ENCODE results near the gene PIGU. TPM values are rescaled to one million over a fixed set of nuclear protein-coding genes. Genes with fewer than 3 reads are reported as not detected.

Gene PIGU
- polyA plus RNA-seq, 1 of the 3 experiments (the other 2 are of a cell fraction): 40.3 TPM

- H3F3A ChIP-seq (replicated peaks; ENCODE audit: insufficient read depth): peaks cover 13% of the 10 kb centered on the region
- no peaks in the 10 kb centered on the region for H3K4me1 ChIP-seq (ENCODE audit: control insufficient read depth in 1 of 2, insufficient read depth in 2 of 2, low read depth in 1 of 2, low read length in 1 of 2)
- POLR2A ChIA-PET: no interaction called here
- H3K36me3 ChIP-seq (replicated peaks in 1 of 2; ENCODE audit: control insufficient read depth in 1 of 2, insufficient read depth in 2 of 2, low read length in 1 of 2): peaks cover 6 to 17% of the 10 kb centered on the region in 2 experiments
- no peak overlapping the region for H3K4me2 ChIP-seq
- no peak for TF ChIP-seq FOSL2 (IDR thresholded peaks at IDR 0.05; ENCODE audit: borderline replicate concordance, low read depth)
- H3K9me3 ChIP-seq: no peaks in the 10 kb centered on the region
- CTCF ChIA-PET: no interaction called here
- no peaks in the 10 kb centered on the region for H3K9me2 ChIP-seq
- H3K4me3 ChIP-seq (ENCODE audit: low read depth in 2 of 2, low read length in 1 of 2): no peak overlapping the region
- WGBS (ENCODE audit: low lambda C conversion rate): 84% methylated on average over 2 of the region's 2 CpGs
- H3K27ac ChIP-seq (ENCODE audit: low read depth in 2 of 2, low read length in 1 of 2): no peak overlapping the region
- no peaks in the 10 kb centered on the region for H4K20me1 ChIP-seq (ENCODE audit: insufficient read depth)
- no peak for DNase-seq
- H3K9ac ChIP-seq: no peak overlapping the region
- H3K79me2 ChIP-seq (ENCODE audit: insufficient read depth): no peaks in the 10 kb centered on the region
- H3K27me3 ChIP-seq (ENCODE audit: insufficient read depth): no peaks in the 10 kb centered on the region
- H2AFZ ChIP-seq (ENCODE audit: low read depth): no peak overlapping the region
Observed at GRCh38 chr20:34628026-34628425, 48.9 kb downstream of the PIGU start.

GRCh38 chr20:34627458-34627857, 49.4 kb downstream of the PIGU start:
- ChIA-PET CTCF (interaction anchor here (0.5 to 1.3 kb wide), 2 partner anchors 55 to 315 kb away, joined by 3 to 4 read pairs; no protein-coding TSS in a partner anchor), POLR2A (no interaction called here)
- Histone ChIP-seq H3K27me3 (ENCODE audit: insufficient read depth) (no peaks in the 10 kb centered on the region), H3K4me1 (ENCODE audit: control insufficient read depth in 1 of 2, insufficient read depth in 2 of 2, low read depth in 1 of 2, low read length in 1 of 2) (no peaks in the 10 kb centered on the region), H2AFZ (ENCODE audit: low read depth) (peak overlapping the region; percentile 18; the same call in 1 of the 2 replicates), H3K9me2 (no peaks in the 10 kb centered on the region), H3F3A (replicated peaks; ENCODE audit: insufficient read depth) (peaks cover 13% of the 10 kb centered on the region), H3K36me3 (replicated peaks in 1 of 2; ENCODE audit: control insufficient read depth in 1 of 2, insufficient read depth in 2 of 2, low read length in 1 of 2) (peaks cover 2 to 21% of the 10 kb centered on the region in 2 experiments), H3K27ac (ENCODE audit: low read depth in 2 of 2, low read length in 1 of 2) (no peak overlapping the region), H3K79me2 (ENCODE audit: insufficient read depth) (no peaks in the 10 kb centered on the region), H3K9ac (no peak overlapping the region), H3K4me3 (ENCODE audit: low read depth in 2 of 2, low read length in 1 of 2) (no peak overlapping the region), H4K20me1 (ENCODE audit: insufficient read depth) (no peaks in the 10 kb centered on the region), H3K9me3 (no peaks in the 10 kb centered on the region), H3K4me2 (no peak overlapping the region)
- WGBS (ENCODE audit: low lambda C conversion rate): 66% methylated on average over 5 of the region's 5 CpGs
- no peak for DNase-seq
- TF ChIP-seq FOXJ3 (CRISPR knock-in tag; IDR thresholded peaks at IDR 0.05) (no peak), FOXM1 (IDR thresholded peaks at IDR 0.05; ENCODE audit: low read depth) (no peak), USF2 (IDR thresholded peaks at IDR 0.05; ENCODE audit: borderline replicate concordance, low read depth, low read length) (no peak), CTCF (IDR thresholded peaks at IDR 0.05) (no peak), MAX (IDR thresholded peaks at IDR 0.05; ENCODE audit: low read depth) (no peak), NRF1 (IDR thresholded peaks at IDR 0.05; ENCODE audit: low read depth, low read length) (no peak), RAD21 (IDR thresholded peaks at IDR 0.05; ENCODE audit: low read length) (no peak), NFIC (IDR thresholded peaks at IDR 0.05; ENCODE audit: borderline replicate concordance) (no peak), MXI1 (IDR thresholded peaks at IDR 0.05; ENCODE audit: low read depth, low read length) (no peak), USF1 (IDR thresholded peaks at IDR 0.05; ENCODE audit: borderline replicate concordance, low read depth) (no peak), SIN3A (IDR thresholded peaks at IDR 0.05; ENCODE audit: borderline replicate concordance, low read depth, low read length) (no peak), RCOR1 (IDR thresholded peaks at IDR 0.05; ENCODE audit: low read length) (no peak), GATA2 (CRISPR knock-in tag; IDR thresholded peaks at IDR 0.05) (no peak), IRF3 (IDR thresholded peaks at IDR 0.05; ENCODE audit: low read depth, low read length) (no peak), SMC3 (IDR thresholded peaks at IDR 0.05; ENCODE audit: low read depth, low read length) (no peak), TCF12 (IDR thresholded peaks at IDR 0.05) (no peak), RFX5 (IDR thresholded peaks at IDR 0.05; ENCODE audit: low read length) (no peak), TAF1 (IDR thresholded peaks at IDR 0.05; ENCODE audit: borderline replicate concordance, low read depth, low read length) (no peak)
